GM18870 (cell line): ENCODE data around the gene MOV10.

Source experiments
- ATAC-seq: cut with Tn5 transposase; IDR thresholded peaks from one replicate; pipeline ENCODE4 v1.9.1; 2021; ENCODE audit warnings: moderate library complexity; ENCODE audit not compliant: unreplicated experiment

The MOV10 gene

GRCh38 chr1:112698366-112699310 lies 24.2 kb downstream of the MOV10 start:
- no peak for ATAC-seq

GRCh38 chr1:112699425-112700144 lies 25.1 kb downstream of the MOV10 start:
- ATAC-seq = no peak

- ATAC-seq = peak; percentile 47
Observed at GRCh38 chr1:112700290-112701226, 26.1 kb downstream of the MOV10 start.

- ATAC-seq = no peak
Observed at GRCh38 chr1:112701227-112702066, 27.0 kb downstream of the MOV10 start.

- no peak for ATAC-seq
Observed at GRCh38 chr1:112702067-112702395, 27.6 kb downstream of the MOV10 start.

- no peak for ATAC-seq
Observed at GRCh38 chr1:112702420-112703261, 28.2 kb downstream of the MOV10 start.

GRCh38 chr1:112703706-112704105 lies 29.2 kb downstream of the MOV10 start:
- ATAC-seq = no peak

- no peak for ATAC-seq
Observed at GRCh38 chr1:112704391-112704933, 30.0 kb downstream of the MOV10 start.

- ATAC-seq = peak; percentile 46
Observed at GRCh38 chr1:112704934-112705627, 30.6 kb downstream of the MOV10 start.

GRCh38 chr1:112706505-112707220 lies 32.2 kb downstream of the MOV10 start, which contains the start of gene RHOC:
Gene RHOC, minus strand, starts transcription at chr1:112707127. Its CDS starts 3,328 bp downstream, at chr1:112703799.
- peak; percentile 35 for ATAC-seq

- peak; percentile 45 for ATAC-seq
Observed at GRCh38 chr1:112707221-112708001, 33.0 kb downstream of the MOV10 start.

- no peak for ATAC-seq
Observed at GRCh38 chr1:112708002-112708448, 33.6 kb downstream of the MOV10 start.

GRCh38 chr1:112708489-112708888 lies 34.0 kb downstream of the MOV10 start:
- ATAC-seq = no peak

GRCh38 chr1:112710159-112710558 lies 35.7 kb downstream of the MOV10 start:
- ATAC-seq = no peak

GRCh38 chr1:112710586-112710985 lies 36.1 kb downstream of the MOV10 start:
- ATAC-seq = no peak

- no peak for ATAC-seq
Observed at GRCh38 chr1:112711041-112711440, 36.6 kb downstream of the MOV10 start.

GRCh38 chr1:112711670-112712069 lies 37.2 kb downstream of the MOV10 start:
- ATAC-seq = no peak
